GM18508 (cell line): ENCODE results near the gene COL17A1.

Source experiments
- ATAC-seq: cut with Tn5 transposase; IDR thresholded peaks from one replicate; pipeline ENCODE4 v1.9.1; 2021; ENCODE audit warnings: moderate number of reproducible peaks; ENCODE audit not compliant: insufficient read depth, unreplicated experiment

COL17A1 gene

GRCh38 chr10:104056619-104057273, 28.9 kb downstream of the COL17A1 start:
- ATAC-seq = no peak

GRCh38 chr10:104054430-104054829, 31.2 kb downstream of the COL17A1 start:
- ATAC-seq = no peak

GRCh38 chr10:104053201-104053600, 32.5 kb downstream of the COL17A1 start:
- no peak for ATAC-seq

- no peak for ATAC-seq
Observed at GRCh38 chr10:104052431-104052830, 33.2 kb downstream of the COL17A1 start.

- no peak for ATAC-seq
Observed at GRCh38 chr10:104049504-104050250, 36.0 kb downstream of the COL17A1 start.

GRCh38 chr10:104046651-104047050, 39.0 kb downstream of the COL17A1 start:
- ATAC-seq = no peak

- ATAC-seq = no peak
Observed at GRCh38 chr10:104045151-104046089, 40.3 kb downstream of the COL17A1 start.

- ATAC-seq = no peak
Observed at GRCh38 chr10:104043854-104044253, 41.8 kb downstream of the COL17A1 start.

GRCh38 chr10:104043185-104043830, 42.4 kb downstream of the COL17A1 start:
- ATAC-seq = no peak

GRCh38 chr10:104041891-104042535, 43.7 kb downstream of the COL17A1 start:
- no peak for ATAC-seq

- ATAC-seq = no peak
Observed at GRCh38 chr10:104040862-104041789, 44.6 kb downstream of the COL17A1 start.

- ATAC-seq = no peak
Observed at GRCh38 chr10:104040382-104040781, 45.3 kb downstream of the COL17A1 start.

- no peak for ATAC-seq
Observed at GRCh38 chr10:104038958-104039752, 46.5 kb downstream of the COL17A1 start.

GRCh38 chr10:104038537-104038936, 47.1 kb downstream of the COL17A1 start:
- no peak for ATAC-seq

GRCh38 chr10:104037261-104037951, 48.3 kb downstream of the COL17A1 start:
- no peak for ATAC-seq

GRCh38 chr10:104036518-104037260, 49.0 kb downstream of the COL17A1 start:
- no peak for ATAC-seq

- no peak for ATAC-seq
Observed at GRCh38 chr10:104036069-104036384, 49.7 kb downstream of the COL17A1 start.
